Ishikawa (cell line): ENCODE data around the gene FBLIM1.
A peak's percentile ranks its signal among the peaks of the same experiment; 100 is the strongest.

Source experiments
- CEBPB ChIP-seq: IDR thresholded peaks from 2 replicates; pipeline ENCODE4 v1.6.1; 2012
- CREB1 ChIP-seq: IDR thresholded peaks from 2 replicates; pipeline ENCODE4 v1.6.1; 2012; ENCODE audit warnings: low read depth
- EGR1 ChIP-seq: IDR thresholded peaks from 2 replicates; pipeline ENCODE4 v1.6.1; 2012
- EP300 ChIP-seq: IDR thresholded peaks from 2 replicates; pipeline ENCODE4 v1.6.1; 2012; ENCODE audit warnings: borderline replicate concordance
- FOXM1 ChIP-seq: IDR thresholded peaks from 2 replicates; pipeline ENCODE4 v1.6.1; 2012; ENCODE audit warnings: low read depth, borderline replicate concordance
- MAX ChIP-seq: IDR thresholded peaks from 2 replicates; pipeline ENCODE4 v1.6.1; 2012
- NFIC ChIP-seq: IDR thresholded peaks from 2 replicates; pipeline ENCODE4 v1.6.1; 2012
- RAD21 ChIP-seq: IDR thresholded peaks from 2 replicates; pipeline ENCODE4 v1.6.1; 2012; ENCODE audit warnings: low read depth
- TAF1 ChIP-seq: IDR thresholded peaks from 2 replicates; pipeline ENCODE4 v1.6.1; 2012; ENCODE audit warnings: low read depth, mild to moderate bottlenecking
- TCF12 ChIP-seq: IDR thresholded peaks from 2 replicates; pipeline ENCODE4 v1.6.1; 2012; ENCODE audit warnings: low read depth
- TEAD4 ChIP-seq: IDR thresholded peaks from 2 replicates; pipeline ENCODE4 v1.6.1; 2012
- YY1 ChIP-seq: IDR thresholded peaks from 2 replicates; pipeline ENCODE4 v1.6.1; 2012; ENCODE audit warnings: low read depth
- ZBTB7A ChIP-seq: IDR thresholded peaks from 2 replicates; pipeline ENCODE4 v1.6.1; 2012; ENCODE audit warnings: low read depth
- TF ChIP-seq, protein P1 (sequence below): IDR thresholded peaks from 2 replicates; pipeline ENCODE4 v1.6.1; 2012; ENCODE audit warnings: low read depth, mild to moderate bottlenecking
- TF ChIP-seq, protein P2 (sequence below): IDR thresholded peaks from 2 replicates; pipeline ENCODE4 v1.6.1; 2012

FBLIM1 gene

GRCh38 chr1:15756143-15757015, 2.2 kb upstream of the FBLIM1 start:
- TF ChIP-seq, protein P1, sequence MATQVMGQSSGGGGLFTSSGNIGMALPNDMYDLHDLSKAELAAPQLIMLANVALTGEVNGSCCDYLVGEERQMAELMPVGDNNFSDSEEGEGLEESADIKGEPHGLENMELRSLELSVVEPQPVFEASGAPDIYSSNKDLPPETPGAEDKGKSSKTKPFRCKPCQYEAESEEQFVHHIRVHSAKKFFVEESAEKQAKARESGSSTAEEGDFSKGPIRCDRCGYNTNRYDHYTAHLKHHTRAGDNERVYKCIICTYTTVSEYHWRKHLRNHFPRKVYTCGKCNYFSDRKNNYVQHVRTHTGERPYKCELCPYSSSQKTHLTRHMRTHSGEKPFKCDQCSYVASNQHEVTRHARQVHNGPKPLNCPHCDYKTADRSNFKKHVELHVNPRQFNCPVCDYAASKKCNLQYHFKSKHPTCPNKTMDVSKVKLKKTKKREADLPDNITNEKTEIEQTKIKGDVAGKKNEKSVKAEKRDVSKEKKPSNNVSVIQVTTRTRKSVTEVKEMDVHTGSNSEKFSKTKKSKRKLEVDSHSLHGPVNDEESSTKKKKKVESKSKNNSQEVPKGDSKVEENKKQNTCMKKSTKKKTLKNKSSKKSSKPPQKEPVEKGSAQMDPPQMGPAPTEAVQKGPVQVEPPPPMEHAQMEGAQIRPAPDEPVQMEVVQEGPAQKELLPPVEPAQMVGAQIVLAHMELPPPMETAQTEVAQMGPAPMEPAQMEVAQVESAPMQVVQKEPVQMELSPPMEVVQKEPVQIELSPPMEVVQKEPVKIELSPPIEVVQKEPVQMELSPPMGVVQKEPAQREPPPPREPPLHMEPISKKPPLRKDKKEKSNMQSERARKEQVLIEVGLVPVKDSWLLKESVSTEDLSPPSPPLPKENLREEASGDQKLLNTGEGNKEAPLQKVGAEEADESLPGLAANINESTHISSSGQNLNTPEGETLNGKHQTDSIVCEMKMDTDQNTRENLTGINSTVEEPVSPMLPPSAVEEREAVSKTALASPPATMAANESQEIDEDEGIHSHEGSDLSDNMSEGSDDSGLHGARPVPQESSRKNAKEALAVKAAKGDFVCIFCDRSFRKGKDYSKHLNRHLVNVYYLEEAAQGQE = no peak
- TF ChIP-seq, protein P2, sequence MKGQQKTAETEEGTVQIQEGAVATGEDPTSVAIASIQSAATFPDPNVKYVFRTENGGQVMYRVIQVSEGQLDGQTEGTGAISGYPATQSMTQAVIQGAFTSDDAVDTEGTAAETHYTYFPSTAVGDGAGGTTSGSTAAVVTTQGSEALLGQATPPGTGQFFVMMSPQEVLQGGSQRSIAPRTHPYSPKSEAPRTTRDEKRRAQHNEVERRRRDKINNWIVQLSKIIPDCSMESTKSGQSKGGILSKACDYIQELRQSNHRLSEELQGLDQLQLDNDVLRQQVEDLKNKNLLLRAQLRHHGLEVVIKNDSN = no peak
- TF ChIP-seq NFIC (no peak), ZBTB7A (no peak), TEAD4 (no peak), MAX (no peak), TAF1 (no peak), YY1 (no peak), TCF12 (no peak)

- TF ChIP-seq TCF12 (no peak), ZBTB7A (no peak), RAD21 (no peak), TAF1 (no peak), CEBPB (no peak), MAX (no peak), TEAD4 (no peak), EGR1 (no peak), EP300 (no peak), NFIC (no peak), YY1 (no peak), CREB1 (no peak), FOXM1 (no peak)
- TF ChIP-seq, protein P2 = no peak
- TF ChIP-seq, protein P1 = no peak
Measured at GRCh38 chr1:15757016-15757543, 1.5 kb upstream of the FBLIM1 start.

DNA sequence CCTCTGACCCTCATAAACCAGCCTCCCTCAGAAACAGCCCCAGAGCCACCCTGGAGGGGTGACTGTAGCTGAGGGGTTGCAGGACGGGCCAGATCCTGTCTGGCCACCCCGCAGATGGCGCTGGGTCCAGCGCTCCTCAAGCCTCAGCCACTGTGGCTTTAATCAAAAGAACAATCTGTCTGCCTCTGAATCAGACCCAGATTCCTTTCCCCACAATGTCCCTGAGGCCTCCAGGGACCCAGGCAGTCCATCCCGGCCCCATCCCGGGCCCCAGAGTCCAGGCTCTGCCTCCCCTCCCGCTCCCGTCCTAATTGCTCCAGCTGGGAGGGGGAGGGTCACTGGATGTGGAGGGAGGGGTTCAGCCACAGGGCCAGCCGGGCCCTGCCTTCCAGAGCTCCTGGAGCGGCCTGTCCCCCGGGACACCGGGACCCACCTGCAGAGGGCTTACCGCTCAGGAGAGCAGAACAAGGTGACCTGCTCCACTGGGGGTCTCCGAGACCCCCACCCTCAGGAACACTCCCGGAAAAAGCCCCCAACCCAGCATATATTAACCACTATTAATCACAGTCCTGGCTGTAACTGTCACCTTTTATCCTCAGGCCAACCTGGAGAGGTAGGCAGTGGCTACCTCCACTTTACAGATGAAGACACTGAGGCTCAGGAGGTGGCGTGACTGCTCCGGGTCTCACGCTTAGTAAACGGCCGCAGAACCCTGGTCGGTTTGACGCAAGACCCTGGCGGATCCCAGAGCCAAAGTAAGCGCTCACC, 836 bp upstream of the FBLIM1 start:
- TF ChIP-seq CREB1 (no peak), ZBTB7A (peak; percentile 90), YY1 (no peak)

DNA sequence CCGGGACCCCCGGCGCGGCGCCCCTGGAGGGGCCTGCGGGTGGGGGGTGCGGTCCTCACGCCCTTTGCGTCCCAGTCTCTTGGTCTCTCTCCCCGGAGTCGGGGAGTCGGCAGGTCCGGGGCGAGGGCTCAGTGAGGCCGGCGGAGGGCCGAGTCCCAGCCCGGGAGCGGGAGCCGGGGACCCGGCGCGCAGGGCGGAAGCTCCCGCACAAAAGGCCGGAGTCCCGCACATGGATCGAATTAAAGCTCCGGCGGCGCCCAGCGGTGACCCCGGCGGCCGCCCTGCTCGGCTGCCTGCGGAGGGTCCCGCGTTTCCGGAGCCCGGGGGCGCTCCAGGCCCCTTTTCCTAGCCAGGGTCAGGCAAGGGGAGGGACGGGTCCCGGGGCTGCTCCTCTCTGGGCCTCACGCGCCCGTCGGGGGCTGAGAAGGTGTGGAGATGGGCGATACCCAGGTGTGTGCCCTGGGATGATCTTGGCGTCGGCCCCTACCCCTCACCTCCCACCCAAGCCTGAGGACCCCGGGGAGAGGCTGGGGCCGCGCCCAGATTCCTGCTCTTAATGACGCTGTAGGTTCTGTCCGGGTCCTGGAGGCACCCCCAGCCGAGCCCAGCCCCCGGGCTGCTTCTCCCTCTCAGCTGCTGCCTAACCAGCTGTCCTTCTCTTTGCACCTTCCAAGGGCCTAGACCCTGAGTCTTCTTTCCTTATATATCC, 512 bp downstream of the FBLIM1 start:
- TF ChIP-seq TEAD4 (no peak), FOXM1 (no peak), CEBPB (no peak), CREB1 (no peak), YY1 (no peak), EGR1 (no peak), NFIC (no peak), EP300 (no peak), RAD21 (no peak), ZBTB7A (peak; percentile 83), TCF12 (no peak), TAF1 (peak; percentile 28; the same call in 1 of the 2 replicates), MAX (0 out of 2 replicates have a peak, but pooled peaks have one; percentile 24)
- TF ChIP-seq, protein P2 = no peak
- TF ChIP-seq, protein P1 = no peak
